ENCODE results near the gene OTOP2.

- TF ChIP-seq CTCF (conservative IDR thresholded peaks at IDR 0.05; ENCODE audit: low read length) (no peak), EZH2phosphoT487 (IDR thresholded peaks at IDR 0.05; ENCODE audit: borderline replicate concordance, low read depth, low read length) (no peak)
Measured at GRCh38 chr17:74883241-74883745, 40.8 kb upstream of the OTOP2 start.
